ENCODE data around the gene VAC14.

VAC14 gene

DNA sequence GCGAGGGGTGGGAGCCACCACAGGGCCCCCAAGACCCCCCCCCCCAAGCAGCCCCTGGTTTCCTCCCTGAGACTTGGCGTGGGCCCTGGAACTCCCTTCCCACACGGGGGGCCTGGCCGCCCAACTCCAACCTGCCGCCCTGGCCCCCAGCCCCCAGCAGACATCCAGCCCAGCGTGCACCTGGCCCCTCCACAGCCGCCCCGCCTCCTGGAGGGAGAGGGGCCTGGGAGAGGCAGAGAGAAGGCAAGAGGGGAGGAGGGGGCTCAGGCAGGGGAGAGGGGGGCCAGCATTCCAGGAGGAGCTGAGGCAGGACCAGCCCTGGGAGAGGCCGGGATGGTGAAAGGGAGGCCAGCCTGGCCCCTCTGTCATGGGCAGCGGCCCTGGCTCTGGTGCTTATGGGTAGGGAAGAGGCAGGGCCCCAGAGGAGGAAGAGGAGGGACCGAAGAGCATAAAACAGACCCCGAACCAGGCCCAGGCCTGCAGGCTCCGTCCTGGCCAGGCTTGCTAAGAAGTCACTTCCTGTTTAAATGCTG lies 137.9 kb downstream of the VAC14 start:
- DNase-seq (ENCODE audit: low read depth in 3 of 3), result no peak

DNA sequence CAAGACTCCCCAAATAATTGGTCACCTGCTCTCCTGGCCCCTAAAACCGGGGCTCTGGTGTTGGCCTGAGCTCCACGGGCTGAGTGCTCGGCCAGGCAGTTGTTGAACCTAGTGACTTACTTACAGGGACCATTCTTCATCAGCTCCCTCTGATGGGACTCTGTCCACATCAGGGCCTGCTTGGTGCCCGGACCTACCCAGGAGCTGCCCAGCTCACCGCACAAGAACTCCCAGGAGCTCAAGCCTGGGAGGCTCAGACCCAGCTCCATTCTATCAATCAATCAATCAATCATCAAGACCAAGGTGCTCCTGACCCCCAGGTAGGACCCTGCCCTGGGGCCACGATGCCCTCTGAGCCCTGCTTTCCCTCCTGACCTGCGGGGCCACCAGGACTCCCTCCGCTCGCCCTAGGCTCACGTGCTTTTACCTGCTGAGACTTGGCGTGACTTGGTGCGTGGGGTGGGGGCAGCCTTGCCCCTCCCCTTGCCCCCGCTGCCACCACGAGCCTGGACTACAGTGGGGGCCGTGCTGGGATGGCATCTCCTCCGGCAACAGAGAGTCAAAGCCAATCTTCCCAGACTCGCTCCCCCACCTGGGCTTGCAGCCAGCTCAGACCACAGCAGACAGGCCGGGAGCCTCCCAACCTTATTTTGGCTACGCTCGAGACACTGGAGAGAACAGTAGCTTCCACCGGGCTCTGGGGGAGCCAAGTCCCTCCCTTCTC lies 138.9 kb downstream of the VAC14 start:
- no peak for DNase-seq (ENCODE audit: low read depth in 3 of 3)

DNA sequence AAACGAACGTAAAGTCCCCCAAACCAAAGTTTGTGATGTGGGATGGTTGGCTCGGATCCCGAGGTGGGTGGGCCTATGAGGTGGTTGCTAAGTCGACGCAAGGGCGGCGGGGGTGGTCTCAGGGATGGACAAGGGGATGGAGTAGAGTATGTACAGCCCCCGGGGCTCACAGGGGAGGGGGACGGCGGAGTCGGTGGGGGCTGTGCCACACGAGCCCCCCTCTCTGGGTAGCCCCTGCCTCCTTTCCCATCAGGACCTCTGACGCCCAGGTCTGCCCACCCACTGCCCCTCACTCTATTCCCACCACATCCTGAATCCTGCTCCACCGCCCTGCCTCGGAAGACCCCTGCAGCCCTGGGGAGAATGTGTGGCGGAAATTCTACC lies 139.4 kb downstream of the VAC14 start:
- no peak for DNase-seq (ENCODE audit: low read depth in 3 of 3)

GRCh38 chr16:70660672-70661350 lies 140.1 kb downstream of the VAC14 start:
- no peak for DNase-seq (ENCODE audit: low read depth in 3 of 3)

DNA sequence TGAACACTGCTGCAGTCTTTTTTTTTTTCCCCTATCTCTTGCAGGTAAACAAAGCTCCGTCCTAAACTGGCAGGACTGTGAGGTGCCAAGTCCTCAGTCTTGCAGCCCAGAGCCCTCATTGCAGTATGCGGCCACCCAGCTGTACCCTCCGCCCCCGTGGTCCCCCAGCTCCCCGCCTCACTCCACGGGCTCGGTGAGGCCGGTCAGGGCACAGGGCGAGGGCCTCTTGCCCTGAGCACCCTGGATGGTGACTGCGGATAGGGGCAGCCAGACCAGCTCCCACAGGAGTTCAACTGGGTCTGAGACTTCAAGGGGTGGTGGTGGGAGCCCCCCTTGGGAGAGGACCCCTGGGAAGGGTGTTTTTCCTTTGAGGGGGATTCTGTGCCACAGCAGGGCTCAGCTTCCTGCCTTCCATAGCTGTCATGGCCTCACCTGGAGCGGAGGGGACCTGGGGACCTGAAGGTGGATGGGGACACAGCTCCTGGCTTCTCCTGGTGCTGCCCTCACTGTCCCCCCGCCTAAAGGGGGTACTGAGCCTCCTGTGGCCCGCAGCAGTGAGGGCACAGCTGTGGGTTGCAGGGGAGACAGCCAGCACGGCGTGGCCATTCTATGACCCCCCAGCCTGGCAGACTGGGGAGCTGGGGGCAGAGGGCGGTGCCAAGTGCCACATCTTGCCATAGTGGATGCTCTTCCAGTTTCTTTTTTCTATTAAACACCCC lies 140.8 kb downstream of the VAC14 start:
- no peak for DNase-seq (ENCODE audit: low read depth in 3 of 3)

DNA sequence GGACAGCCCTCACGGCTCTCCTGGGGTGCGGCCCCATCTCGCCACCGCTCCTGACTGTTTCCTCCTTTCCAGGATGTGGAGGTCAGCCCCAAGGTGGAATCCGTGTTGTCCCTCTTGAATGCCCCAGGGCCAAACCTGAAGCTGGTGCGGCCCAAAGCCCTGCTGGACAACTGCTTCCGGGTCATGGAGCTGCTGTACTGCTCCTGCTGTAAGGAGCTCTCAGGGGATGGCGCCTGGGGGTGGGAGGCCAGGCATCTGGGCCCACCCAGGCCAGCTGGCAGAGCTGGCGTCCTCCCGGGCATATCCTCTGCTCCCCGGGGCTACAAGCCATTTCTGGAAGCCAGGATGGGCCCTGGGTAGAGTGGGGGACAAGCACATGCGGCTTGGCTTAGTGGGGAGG lies 141.4 kb downstream of the VAC14 start:
- DNase-seq (ENCODE audit: low read depth in 3 of 3), result no peak

- DNase-seq (ENCODE audit: low read depth in 3 of 3), result no peak
Measured at GRCh38 chr16:70658921-70659320, 142.0 kb downstream of the VAC14 start.

DNA sequence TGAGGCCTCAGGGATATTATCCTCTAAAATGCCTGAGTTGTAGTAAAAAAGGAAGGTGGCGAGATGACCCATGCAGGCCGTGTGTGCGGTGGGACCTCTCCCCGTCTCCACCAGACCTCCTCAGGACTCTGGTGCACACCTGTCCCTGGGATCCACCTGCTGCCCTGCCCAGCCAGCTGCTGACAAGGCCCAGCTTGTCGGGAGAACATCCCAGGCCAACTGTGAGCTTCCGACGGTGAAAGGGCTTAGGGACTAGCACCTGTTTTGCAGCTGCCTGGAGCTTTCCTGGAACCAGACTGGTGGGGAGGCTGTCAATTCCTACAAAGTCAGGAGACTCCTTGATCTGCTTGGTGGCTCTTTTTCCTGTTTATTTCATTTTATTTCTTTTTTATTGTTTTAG lies 143.0 kb downstream of the VAC14 start:
- DNase-seq (ENCODE audit: low read depth in 3 of 3), result no peak

- DNase-seq (ENCODE audit: low read depth in 3 of 3), result no peak
Measured at GRCh38 chr16:70656712-70657263, 144.2 kb downstream of the VAC14 start.

DNA sequence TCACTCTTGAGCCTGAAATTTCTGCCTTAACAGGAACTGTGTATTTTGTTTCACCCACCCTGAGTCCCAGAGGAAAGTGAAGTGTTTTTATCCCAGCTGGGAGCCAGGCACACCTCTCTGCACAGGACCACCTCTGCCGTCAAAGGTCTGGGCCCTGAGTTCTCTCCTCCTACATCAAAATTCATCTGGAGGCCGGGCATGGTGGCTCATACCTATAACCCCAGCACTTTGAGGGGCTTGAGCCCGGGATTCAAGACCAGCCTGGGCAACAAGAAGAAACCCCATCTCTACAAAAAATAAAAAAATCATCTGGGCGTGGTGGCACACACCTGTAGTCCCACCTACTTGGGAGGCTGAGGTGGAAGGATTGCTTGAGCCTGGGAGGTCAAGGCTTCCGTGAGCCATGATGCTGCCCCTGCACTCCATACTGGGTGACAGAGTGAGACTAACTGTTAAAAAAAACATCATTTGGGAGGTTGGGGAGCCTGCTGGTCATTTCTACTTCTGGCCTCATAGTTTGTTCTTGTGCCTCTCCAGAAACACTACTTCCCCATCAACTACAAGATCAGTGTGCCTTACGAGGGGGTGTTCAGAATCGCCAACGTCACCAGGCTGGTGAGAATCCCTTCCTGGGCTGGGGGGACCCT lies 144.8 kb downstream of the VAC14 start:
- no peak for DNase-seq (ENCODE audit: low read depth in 3 of 3)

DNA sequence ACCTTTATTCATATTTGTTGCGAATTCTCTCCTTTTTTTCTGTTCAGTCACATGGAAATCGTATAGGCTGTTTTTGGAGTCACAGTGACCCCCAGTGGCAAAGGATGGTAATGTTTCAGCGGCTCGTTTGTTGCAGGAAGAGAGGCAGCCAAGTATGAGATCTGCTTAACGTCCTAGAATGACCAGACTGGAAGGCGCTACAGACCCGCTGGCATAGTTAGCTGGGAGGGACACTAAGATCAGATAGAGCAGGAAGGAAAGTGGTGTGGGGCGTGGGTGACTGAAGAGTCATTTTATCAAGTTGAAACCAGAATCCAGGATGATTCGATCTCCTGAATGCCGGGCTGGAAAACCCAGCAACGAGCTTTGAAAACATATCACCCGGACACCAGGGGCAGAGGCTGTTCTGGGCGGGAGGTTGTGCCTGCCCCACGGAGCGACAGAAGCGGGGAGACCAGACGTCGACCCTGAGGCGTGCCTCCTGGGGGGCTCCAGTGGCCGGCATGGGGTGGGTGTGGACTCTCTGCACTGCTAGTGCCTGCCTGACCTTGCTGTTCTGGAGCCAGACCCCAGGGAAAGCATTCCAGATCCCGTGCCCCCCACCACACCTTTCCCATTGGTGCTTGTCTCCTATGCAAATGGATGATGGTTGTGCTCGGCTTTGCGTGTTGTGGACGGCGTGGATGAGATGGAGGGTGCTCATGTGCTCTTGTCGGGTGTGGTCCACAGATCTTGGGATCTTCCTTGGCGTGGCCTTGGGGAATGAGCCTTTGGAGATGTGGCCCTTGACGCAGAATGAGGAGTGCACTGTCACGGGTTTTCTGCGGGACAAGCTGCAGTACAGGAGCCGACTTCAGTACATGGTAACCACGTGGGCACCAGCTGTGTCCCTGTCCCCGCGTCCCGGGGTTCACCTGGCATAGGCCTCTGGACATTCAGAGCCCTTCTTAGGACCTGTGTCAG lies 146.9 kb downstream of the VAC14 start:
- peak; percentile 55 to 77 (median 59) for DNase-seq (ENCODE audit: low read depth in 3 of 3)

- no peak for DNase-seq (ENCODE audit: low read depth in 3 of 3)
Measured at GRCh38 chr16:70653406-70653805, 147.6 kb downstream of the VAC14 start.

DNA sequence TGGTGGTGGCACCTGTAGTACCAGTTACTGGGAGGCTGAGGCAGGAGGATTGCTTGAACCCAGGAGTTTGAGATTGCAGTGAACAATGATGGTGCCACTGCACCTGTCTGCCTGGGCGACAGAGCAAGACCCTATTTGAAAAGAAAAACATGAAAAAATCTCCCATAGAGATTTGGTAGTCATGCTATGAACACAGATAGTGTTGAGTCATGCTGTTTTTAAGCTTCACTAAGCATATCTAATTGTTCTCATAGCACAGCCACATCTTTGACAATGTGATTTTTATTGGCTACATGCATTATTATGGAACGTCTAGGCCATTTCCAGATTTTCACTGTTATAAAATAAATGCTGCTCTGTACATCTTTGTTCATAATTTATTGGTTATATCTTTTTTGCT lies 148.6 kb downstream of the VAC14 start:
- DNase-seq (ENCODE audit: low read depth in 3 of 3), result no peak

GRCh38 chr16:70651524-70651923 lies 149.4 kb downstream of the VAC14 start:
- no peak for DNase-seq (ENCODE audit: low read depth in 3 of 3)

GRCh38 chr16:70650216-70650615 lies 150.7 kb downstream of the VAC14 start:
- no peak for DNase-seq (ENCODE audit: low read depth in 3 of 3)

DNA sequence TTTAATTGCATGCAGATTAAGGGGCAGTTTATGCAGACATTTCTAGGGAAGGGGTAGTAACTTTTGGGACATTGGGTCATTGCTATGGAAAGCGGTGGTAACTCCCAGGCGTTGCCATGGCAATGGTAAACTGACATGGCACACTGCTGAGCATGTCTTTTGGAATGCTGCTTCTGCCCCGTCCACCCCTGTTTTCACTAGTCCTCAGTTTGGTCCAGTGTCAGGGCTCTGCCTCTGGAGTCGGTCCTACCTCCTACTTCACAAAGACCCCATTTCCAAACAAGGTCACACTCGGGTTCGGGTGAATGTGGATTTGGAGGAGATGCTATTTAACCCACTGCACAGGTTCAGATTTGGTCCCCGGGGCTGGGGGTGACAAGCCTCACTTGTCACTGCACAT lies 151.7 kb downstream of the VAC14 start:
- DNase-seq (ENCODE audit: low read depth in 3 of 3), result no peak

GRCh38 chr16:70648606-70649005 lies 152.4 kb downstream of the VAC14 start:
- DNase-seq (ENCODE audit: low read depth in 3 of 3), result no peak

DNA sequence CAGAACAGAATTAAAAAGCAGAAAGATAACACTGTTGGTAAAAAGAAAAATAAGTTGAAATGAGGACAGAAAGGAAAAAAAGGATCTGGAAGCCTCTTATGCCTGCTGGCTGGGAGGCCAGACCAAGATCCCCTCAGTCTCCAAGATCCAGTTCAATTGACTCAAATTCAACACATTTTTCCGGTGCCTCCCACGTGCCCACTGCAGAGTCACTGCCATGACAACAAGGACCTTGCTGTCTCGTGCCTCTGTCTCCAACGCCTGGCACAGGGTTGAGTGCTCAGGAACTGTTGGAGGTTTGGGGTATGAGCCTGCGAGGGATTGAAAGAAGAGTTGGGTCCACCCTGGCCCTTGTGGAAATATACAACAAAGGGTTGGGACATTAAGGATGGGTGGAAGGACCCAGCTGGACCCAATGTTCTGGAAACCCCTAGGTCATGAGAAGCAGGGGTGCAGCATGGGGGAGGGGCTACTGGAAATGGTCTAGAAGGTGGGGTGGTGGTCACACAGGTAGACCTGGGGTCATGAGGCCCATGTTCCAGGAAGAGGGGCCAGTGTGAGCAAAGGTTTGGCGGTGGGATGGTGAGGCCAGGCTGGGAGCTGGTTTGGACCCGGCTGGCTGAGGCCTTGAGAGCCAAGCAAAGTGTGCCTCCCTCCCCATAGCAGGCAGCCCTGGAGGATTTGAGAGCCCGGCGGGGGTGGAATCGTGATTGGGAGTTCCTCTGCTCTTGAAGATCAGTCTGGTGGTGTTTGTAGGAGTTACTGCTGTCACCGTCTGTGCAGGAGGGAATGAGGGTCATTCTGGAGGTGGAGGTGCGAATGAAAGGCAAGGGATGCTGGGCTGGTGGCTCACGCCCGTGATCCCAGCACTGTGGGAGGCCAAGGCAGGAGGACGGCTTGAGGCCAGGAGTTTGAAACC lies 153.3 kb downstream of the VAC14 start:
- DNase-seq (ENCODE audit: low read depth in 3 of 3), result no peak

Data from stimulated activated CD4-positive, alpha-beta T cell treated with anti-CD3 and anti-CD28 coated beads, TNF-alpha, amount 100 ng/mL, for 48 hours (primary cell).